GM12873 (cell line): ENCODE results near the gene DPCD.

Source experiments
- CTCF ChIP-seq: IDR thresholded peaks from 2 replicates; pipeline ENCODE4 v1.5.1; 2012; ENCODE audit warnings: low read depth, mild to moderate bottlenecking, moderate library complexity, low read length, control low read depth; ENCODE audit not compliant: insufficient read depth; ENCODE audit errors: missing control alignments

The DPCD gene

GRCh38 chr10:101651336-101651735 is 63.2 kb downstream of the DPCD start:
- TF ChIP-seq CTCF: no peak

GRCh38 chr10:101653536-101653935 is 65.4 kb downstream of the DPCD start:
- TF ChIP-seq CTCF: no peak

- TF ChIP-seq CTCF: no peak
Measured at GRCh38 chr10:101655570-101655969, 67.4 kb downstream of the DPCD start.

- TF ChIP-seq CTCF: no peak
Measured at GRCh38 chr10:101656890-101657289, 68.8 kb downstream of the DPCD start.

GRCh38 chr10:101658975-101659374 is 70.9 kb downstream of the DPCD start:
- TF ChIP-seq CTCF: no peak
